SK-N-SH (cell line): Measurements from ENCODE around the gene TNRC6A. TPM values are rescaled to one million over a fixed set of nuclear protein-coding genes. Genes with fewer than 3 reads are reported as not detected.

ENCODE experiments used
- CTCF ChIA-PET: fragments of 300-600, 350-600 bp; formaldehyde crosslinking; extraction: SDS; loops from one replicate; lab custom pipeline; 2021; lab: Yijun Ruan, JAX
- POLR2A ChIA-PET: fragments of 350-600 bp; sonication (Branson Sonifier 250); formaldehyde crosslinking; extraction: SDS; loops from one replicate; lab custom pipeline; 2020; ENCODE audit warnings: antibody characterized with exemption, inconsistent platforms; lab: Yijun Ruan, JAX
- DNase-seq: peaks from one replicate; pipeline ENCODE4 v3.0.0; 2012
- H2AFZ ChIP-seq: fragments of 200-600 bp; sonication (generic); 2 replicates; pipeline ENCODE4 v1.8.1; 2016; ENCODE audit warnings: antibody characterized with exemption, mild to moderate bottlenecking, low read depth
- H3F3A ChIP-seq: fragments of 200-600 bp; sonication (generic); replicated peaks from 2 replicates; pipeline ENCODE3; 2016; ENCODE audit warnings: antibody characterized with exemption, mild to moderate bottlenecking; ENCODE audit not compliant: insufficient read depth
- H3K27ac ChIP-seq, 2 experiments: fragments of 200-500 bp in 1 of 2; fragments of 200-600 bp in 1 of 2; sonication (Bioruptor generic) in 1 of 2; sonication (generic), shearing (Covaris generic) in 1 of 2; 2 replicates each; pipeline versions ENCODE4 v1.5.1 to v1.6.1; 2014 to 2016; ENCODE audit warnings: low read depth in 2 of 2, inconsistent platforms in 1 of 2, low read length in 1 of 2, mild to moderate bottlenecking in 1 of 2, mixed read lengths in 1 of 2
- H3K27me3 ChIP-seq: fragments of 200-600 bp; sonication (generic), shearing (Covaris generic); 2 replicates; pipeline ENCODE4 v1.6.1; 2016; ENCODE audit warnings: mixed run types; ENCODE audit not compliant: insufficient read depth
- H3K36me3 ChIP-seq, 2 experiments: fragments of 200-500 bp in 1 of 2; fragments of 200-600 bp in 1 of 2; sonication (Bioruptor generic) in 1 of 2; sonication (generic) in 1 of 2; replicated peaks in 1 of 2; 2 replicates each; pipeline versions ENCODE3 to v1.5.1; 2014 to 2016; ENCODE audit warnings: low read length in 1 of 2, mild to moderate bottlenecking in 1 of 2; ENCODE audit not compliant: insufficient read depth in 2 of 2, control insufficient read depth in 1 of 2
- H3K4me1 ChIP-seq, 2 experiments: fragments of 200-500 bp in 1 of 2; fragments of 200-600 bp in 1 of 2; sonication (Bioruptor generic) in 1 of 2; sonication (generic), shearing (Covaris generic) in 1 of 2; 2 replicates each; pipeline versions ENCODE4 v1.5.1 to v1.6.1; 2014 to 2016; ENCODE audit warnings: low read depth in 1 of 2, low read length in 1 of 2, mixed run types in 1 of 2; ENCODE audit not compliant: insufficient read depth in 2 of 2, control insufficient read depth in 1 of 2
- H3K4me2 ChIP-seq: fragments of 200-600 bp; sonication (generic), shearing (Covaris generic); 2 replicates; pipeline ENCODE4 v1.6.1; 2017; ENCODE audit warnings: mixed run types
- H3K4me3 ChIP-seq, 2 experiments: fragments of 200-500 bp in 1 of 2; fragments of 200-600 bp in 1 of 2; sonication (Bioruptor generic) in 1 of 2; sonication (generic), shearing (Covaris generic) in 1 of 2; 2 replicates each; pipeline versions ENCODE4 v1.5.1 to v1.8.1; 2014 to 2016; ENCODE audit warnings: low read depth in 2 of 2, inconsistent platforms in 1 of 2, low read length in 1 of 2, mild to moderate bottlenecking in 1 of 2, mixed read lengths in 1 of 2, moderate library complexity in 1 of 2
- H3K79me2 ChIP-seq: fragments of 200-600 bp; sonication (generic); 2 replicates; pipeline ENCODE4 v1.8.1; 2017; ENCODE audit warnings: mild to moderate bottlenecking; ENCODE audit not compliant: insufficient read depth
- H3K9ac ChIP-seq: fragments of 200-600 bp; sonication (generic); 2 replicates; pipeline ENCODE4 v1.6.1; 2017; ENCODE audit warnings: mixed run types
- H3K9me2 ChIP-seq: fragments of 200-600 bp; sonication (generic); 2 replicates; pipeline ENCODE4 v1.6.1; 2017; ENCODE audit warnings: mixed run types
- H3K9me3 ChIP-seq: fragments of 200-600 bp; sonication (generic); 2 replicates; pipeline ENCODE4 v1.6.1; 2017; ENCODE audit warnings: mixed run types, mild to moderate bottlenecking, moderate library complexity
- H4K20me1 ChIP-seq: fragments of 200-600 bp; sonication (generic); 2 replicates; pipeline ENCODE4 v1.6.1; 2017; ENCODE audit warnings: mild to moderate bottlenecking, mixed run types; ENCODE audit not compliant: insufficient read depth
- ELF1 ChIP-seq: IDR thresholded peaks from 2 replicates; pipeline ENCODE4 v1.4.0; 2012
- EP300 ChIP-seq, 2 experiments: IDR thresholded peaks; 2 replicates each; pipeline versions ENCODE4 v1.4.0 to v1.6.1; 2012; ENCODE audit warnings: borderline replicate concordance in 1 of 2, low read depth in 1 of 2, low read length in 1 of 2
- FOXJ3 ChIP-seq: sonication (generic); formaldehyde crosslinking; IDR thresholded peaks from 2 replicates; pipeline ENCODE4 v1.5.1; 2020; ENCODE audit warnings: mild to moderate bottlenecking, missing genetic modification reagents
- FOXM1 ChIP-seq: IDR thresholded peaks from 2 replicates; pipeline ENCODE4 v1.4.0; 2012; ENCODE audit warnings: low read depth, mild to moderate bottlenecking
- GABPA ChIP-seq: IDR thresholded peaks from 2 replicates; pipeline ENCODE4 v1.4.0; 2012; ENCODE audit warnings: low read depth, mild to moderate bottlenecking
- GATA2 ChIP-seq: sonication (generic); formaldehyde crosslinking; IDR thresholded peaks from 2 replicates; pipeline ENCODE4 v1.5.0; 2020; ENCODE audit warnings: mild to moderate bottlenecking, missing genetic modification reagents
- JUND ChIP-seq: IDR thresholded peaks from 2 replicates; pipeline ENCODE4 v1.4.0; 2012
- MXI1 ChIP-seq: IDR thresholded peaks from 2 replicates; pipeline ENCODE4 v1.6.1; 2012; ENCODE audit warnings: mild to moderate bottlenecking, low read depth, low read length, improper control_type of control experiment
- NFIC ChIP-seq: IDR thresholded peaks from 2 replicates; pipeline ENCODE4 v1.4.0; 2012; ENCODE audit warnings: borderline replicate concordance
- NRF1 ChIP-seq: IDR thresholded peaks from 2 replicates; pipeline ENCODE4 v1.6.1; 2012; ENCODE audit warnings: low read depth, mild to moderate bottlenecking, low read length
- RAD21 ChIP-seq: IDR thresholded peaks from 2 replicates; pipeline ENCODE4 v1.6.1; 2012; ENCODE audit warnings: mild to moderate bottlenecking, low read length
- RCOR1 ChIP-seq: fragments of 150-350 bp; IDR thresholded peaks from 2 replicates; pipeline ENCODE4 v1.6.1; 2017; ENCODE audit warnings: antibody characterized with exemption, low read length
- TAF1 ChIP-seq: IDR thresholded peaks from 2 replicates; pipeline ENCODE4 v1.6.1; 2012; ENCODE audit warnings: low read depth, mild to moderate bottlenecking, low read length, moderate library complexity, borderline replicate concordance
- TEAD4 ChIP-seq: IDR thresholded peaks from 2 replicates; pipeline ENCODE4 v1.4.0; 2012; ENCODE audit warnings: mild to moderate bottlenecking, borderline replicate concordance; ENCODE audit not compliant: insufficient read depth
- YY1 ChIP-seq: IDR thresholded peaks from 2 replicates; pipeline ENCODE4 v1.4.0; 2012; ENCODE audit warnings: low read depth, mild to moderate bottlenecking
- WGBS: methylation state at CpG from one replicate; pipeline ENCODE4 v1.1.6; 2017; ENCODE audit warnings: low lambda C conversion rate; 5-methylcytosine and 5-hydroxymethylcytosine counted together
- polyA plus RNA-seq, 3 experiments: library from polyadenylated mRNA; depleted of rRNA; stranded (reverse); fragments of >200 nt; gene quantifications; 2 replicates each; pipeline ENCODE4 v1.2.3, GENCODE V29; 2012
- TF ChIP-seq, protein P1 (sequence below): fragments of 150-350 bp; IDR thresholded peaks from 2 replicates; pipeline ENCODE4 v1.6.1; 2016; ENCODE audit warnings: mild to moderate bottlenecking, low read depth, low read length
- TF ChIP-seq, protein P2 (sequence below): fragments of 200-600 bp; sonication (generic); IDR thresholded peaks from 2 replicates; pipeline ENCODE4 v1.6.1; 2017; ENCODE audit warnings: antibody characterized with exemption, mild to moderate bottlenecking, moderate library complexity
- TF ChIP-seq, protein P3 (sequence below): IDR thresholded peaks from 2 replicates; pipeline ENCODE4 v1.4.0; 2012; ENCODE audit warnings: low read depth, borderline replicate concordance
- TF ChIP-seq, protein P4 (sequence below): IDR thresholded peaks from 2 replicates; pipeline ENCODE4 v1.6.1; 2012; ENCODE audit warnings: mild to moderate bottlenecking, low read depth, low read length, moderate library complexity

The TNRC6A gene
- polyA plus RNA-seq, 1 of the 3 experiments (the other 2 are of a cell fraction), result 32.5 TPM

DNA sequence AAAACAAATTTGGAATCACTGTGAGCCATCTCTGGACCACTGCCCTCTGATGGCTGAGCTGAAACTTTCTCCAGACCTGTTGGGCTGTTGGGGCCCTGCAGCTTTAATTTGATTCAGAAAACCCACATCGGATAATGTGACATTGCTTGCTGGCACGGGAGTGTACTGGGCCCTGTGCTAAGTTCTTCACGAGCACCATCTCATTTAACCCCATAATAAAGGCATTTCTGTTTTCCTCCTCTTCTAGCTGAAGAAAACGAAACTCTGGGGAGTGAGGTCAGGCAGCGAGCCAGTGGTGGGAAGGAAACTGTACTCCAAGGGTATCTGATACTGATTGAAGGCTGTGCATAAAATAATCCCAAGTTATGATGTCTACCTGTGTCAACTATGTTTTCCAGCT lies 34.5 kb upstream of the TNRC6A start (continued):
- TF ChIP-seq, protein P1, sequence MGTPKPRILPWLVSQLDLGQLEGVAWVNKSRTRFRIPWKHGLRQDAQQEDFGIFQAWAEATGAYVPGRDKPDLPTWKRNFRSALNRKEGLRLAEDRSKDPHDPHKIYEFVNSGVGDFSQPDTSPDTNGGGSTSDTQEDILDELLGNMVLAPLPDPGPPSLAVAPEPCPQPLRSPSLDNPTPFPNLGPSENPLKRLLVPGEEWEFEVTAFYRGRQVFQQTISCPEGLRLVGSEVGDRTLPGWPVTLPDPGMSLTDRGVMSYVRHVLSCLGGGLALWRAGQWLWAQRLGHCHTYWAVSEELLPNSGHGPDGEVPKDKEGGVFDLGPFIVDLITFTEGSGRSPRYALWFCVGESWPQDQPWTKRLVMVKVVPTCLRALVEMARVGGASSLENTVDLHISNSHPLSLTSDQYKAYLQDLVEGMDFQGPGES, result no peak
- TF ChIP-seq TEAD4 (no peak), RAD21 (no peak), NFIC (no peak), GABPA (no peak), FOXM1 (no peak), NRF1 (no peak), ELF1 (no peak), JUND (no peak), FOXJ3 (CRISPR knock-in tag) (no peak)
- TF ChIP-seq, protein P2, sequence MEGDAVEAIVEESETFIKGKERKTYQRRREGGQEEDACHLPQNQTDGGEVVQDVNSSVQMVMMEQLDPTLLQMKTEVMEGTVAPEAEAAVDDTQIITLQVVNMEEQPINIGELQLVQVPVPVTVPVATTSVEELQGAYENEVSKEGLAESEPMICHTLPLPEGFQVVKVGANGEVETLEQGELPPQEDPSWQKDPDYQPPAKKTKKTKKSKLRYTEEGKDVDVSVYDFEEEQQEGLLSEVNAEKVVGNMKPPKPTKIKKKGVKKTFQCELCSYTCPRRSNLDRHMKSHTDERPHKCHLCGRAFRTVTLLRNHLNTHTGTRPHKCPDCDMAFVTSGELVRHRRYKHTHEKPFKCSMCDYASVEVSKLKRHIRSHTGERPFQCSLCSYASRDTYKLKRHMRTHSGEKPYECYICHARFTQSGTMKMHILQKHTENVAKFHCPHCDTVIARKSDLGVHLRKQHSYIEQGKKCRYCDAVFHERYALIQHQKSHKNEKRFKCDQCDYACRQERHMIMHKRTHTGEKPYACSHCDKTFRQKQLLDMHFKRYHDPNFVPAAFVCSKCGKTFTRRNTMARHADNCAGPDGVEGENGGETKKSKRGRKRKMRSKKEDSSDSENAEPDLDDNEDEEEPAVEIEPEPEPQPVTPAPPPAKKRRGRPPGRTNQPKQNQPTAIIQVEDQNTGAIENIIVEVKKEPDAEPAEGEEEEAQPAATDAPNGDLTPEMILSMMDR, result no peak
- TF ChIP-seq, all 33 proteins: peak for 0

DNA sequence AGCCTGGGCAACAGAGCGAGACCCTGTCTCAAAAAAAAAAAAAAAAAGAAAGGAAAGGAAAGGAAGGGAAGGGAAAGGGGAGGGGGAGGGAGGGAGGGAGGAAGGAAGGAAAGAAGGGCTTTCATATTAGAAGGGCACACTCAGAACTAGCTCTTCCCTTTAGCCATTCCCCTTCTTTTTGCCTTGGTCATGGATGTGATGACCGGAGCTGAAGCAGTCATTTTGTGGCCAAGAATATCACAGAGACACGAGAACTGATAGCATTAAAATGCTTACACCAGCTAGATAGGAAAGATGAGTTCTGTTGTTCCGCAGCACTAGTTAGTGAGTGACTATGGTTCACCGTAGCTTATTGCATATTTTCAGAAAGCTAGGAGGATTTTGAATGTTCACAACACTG lies 32.8 kb upstream of the TNRC6A start:
- peaks cover 4% of the 10 kb centered on the region for H3F3A ChIP-seq
- H3K27ac ChIP-seq, result no peak overlapping the region
- peaks cover 0 to 5% of the 10 kb centered on the region in 2 experiments; a peak in 2 of 4 replicates for H3K4me1 ChIP-seq
- DNase-seq, result no peak
- H3K9me3 ChIP-seq, result no peaks in the 10 kb centered on the region
- no peak for TF ChIP-seq NRF1
- TF ChIP-seq EP300 (IDR thresholded peaks at IDR 0.05; ENCODE audit: borderline replicate concordance in 1 of 2, low read depth in 1 of 2, low read length in 1 of 2), result no peak
- TF ChIP-seq RCOR1, result no peak
- TF ChIP-seq FOXJ3 (CRISPR knock-in tag), result no peak
- no peak for TF ChIP-seq GATA2 (CRISPR knock-in tag)
- no peak for TF ChIP-seq YY1
- TF ChIP-seq GABPA, result no peak
- TF ChIP-seq, protein P3, sequence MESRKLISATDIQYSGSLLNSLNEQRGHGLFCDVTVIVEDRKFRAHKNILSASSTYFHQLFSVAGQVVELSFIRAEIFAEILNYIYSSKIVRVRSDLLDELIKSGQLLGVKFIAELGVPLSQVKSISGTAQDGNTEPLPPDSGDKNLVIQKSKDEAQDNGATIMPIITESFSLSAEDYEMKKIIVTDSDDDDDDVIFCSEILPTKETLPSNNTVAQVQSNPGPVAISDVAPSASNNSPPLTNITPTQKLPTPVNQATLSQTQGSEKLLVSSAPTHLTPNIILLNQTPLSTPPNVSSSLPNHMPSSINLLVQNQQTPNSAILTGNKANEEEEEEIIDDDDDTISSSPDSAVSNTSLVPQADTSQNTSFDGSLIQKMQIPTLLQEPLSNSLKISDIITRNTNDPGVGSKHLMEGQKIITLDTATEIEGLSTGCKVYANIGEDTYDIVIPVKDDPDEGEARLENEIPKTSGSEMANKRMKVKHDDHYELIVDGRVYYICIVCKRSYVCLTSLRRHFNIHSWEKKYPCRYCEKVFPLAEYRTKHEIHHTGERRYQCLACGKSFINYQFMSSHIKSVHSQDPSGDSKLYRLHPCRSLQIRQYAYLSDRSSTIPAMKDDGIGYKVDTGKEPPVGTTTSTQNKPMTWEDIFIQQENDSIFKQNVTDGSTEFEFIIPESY, result no peak
- TF ChIP-seq TEAD4, result no peak
- TF ChIP-seq, protein P4, sequence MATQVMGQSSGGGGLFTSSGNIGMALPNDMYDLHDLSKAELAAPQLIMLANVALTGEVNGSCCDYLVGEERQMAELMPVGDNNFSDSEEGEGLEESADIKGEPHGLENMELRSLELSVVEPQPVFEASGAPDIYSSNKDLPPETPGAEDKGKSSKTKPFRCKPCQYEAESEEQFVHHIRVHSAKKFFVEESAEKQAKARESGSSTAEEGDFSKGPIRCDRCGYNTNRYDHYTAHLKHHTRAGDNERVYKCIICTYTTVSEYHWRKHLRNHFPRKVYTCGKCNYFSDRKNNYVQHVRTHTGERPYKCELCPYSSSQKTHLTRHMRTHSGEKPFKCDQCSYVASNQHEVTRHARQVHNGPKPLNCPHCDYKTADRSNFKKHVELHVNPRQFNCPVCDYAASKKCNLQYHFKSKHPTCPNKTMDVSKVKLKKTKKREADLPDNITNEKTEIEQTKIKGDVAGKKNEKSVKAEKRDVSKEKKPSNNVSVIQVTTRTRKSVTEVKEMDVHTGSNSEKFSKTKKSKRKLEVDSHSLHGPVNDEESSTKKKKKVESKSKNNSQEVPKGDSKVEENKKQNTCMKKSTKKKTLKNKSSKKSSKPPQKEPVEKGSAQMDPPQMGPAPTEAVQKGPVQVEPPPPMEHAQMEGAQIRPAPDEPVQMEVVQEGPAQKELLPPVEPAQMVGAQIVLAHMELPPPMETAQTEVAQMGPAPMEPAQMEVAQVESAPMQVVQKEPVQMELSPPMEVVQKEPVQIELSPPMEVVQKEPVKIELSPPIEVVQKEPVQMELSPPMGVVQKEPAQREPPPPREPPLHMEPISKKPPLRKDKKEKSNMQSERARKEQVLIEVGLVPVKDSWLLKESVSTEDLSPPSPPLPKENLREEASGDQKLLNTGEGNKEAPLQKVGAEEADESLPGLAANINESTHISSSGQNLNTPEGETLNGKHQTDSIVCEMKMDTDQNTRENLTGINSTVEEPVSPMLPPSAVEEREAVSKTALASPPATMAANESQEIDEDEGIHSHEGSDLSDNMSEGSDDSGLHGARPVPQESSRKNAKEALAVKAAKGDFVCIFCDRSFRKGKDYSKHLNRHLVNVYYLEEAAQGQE, result no peak
- TF ChIP-seq MXI1, result no peak
- no peak for TF ChIP-seq NFIC
- no peak for TF ChIP-seq TAF1
- no peak for TF ChIP-seq ELF1
- no peak for TF ChIP-seq RAD21
- no peaks in the 10 kb centered on the region for H3K79me2 ChIP-seq
- CTCF ChIA-PET, result interaction anchor here (2.7 kb wide), 1 partner anchor 9 kb away, joined by 13 read pairs; no protein-coding TSS in a partner anchor
- no peaks in the 10 kb centered on the region for H3K27me3 ChIP-seq
- 87% methylated on average over 5 of the region's 5 CpGs for WGBS
- H4K20me1 ChIP-seq, result no peaks in the 10 kb centered on the region
- H3K9me2 ChIP-seq, result no peaks in the 10 kb centered on the region
- H3K36me3 ChIP-seq, result no peaks in the 10 kb centered on the region
- POLR2A ChIA-PET, result no interaction called here
- H2AFZ ChIP-seq, result no peak overlapping the region
- no peak overlapping the region for H3K9ac ChIP-seq
- H3K4me2 ChIP-seq, result no peak overlapping the region
- no peak overlapping the region for H3K4me3 ChIP-seq
